HG03378 (cell line): Measurements from ENCODE around the gene LRRC8E.
"Not testable (repeated sequence)": the region's sequence is repeated elsewhere in the genome, so short reads cannot be mapped to it uniquely, and the experiment has no call there.

ENCODE experiments used
- ATAC-seq: cut with Tn5 transposase; IDR thresholded peaks from one replicate; pipeline ENCODE4 v1.9.1; 2021; ENCODE audit warnings: mild to moderate bottlenecking, moderate library complexity; ENCODE audit not compliant: unreplicated experiment

Gene LRRC8E

GRCh38 chr19:7883796-7884570 lies 4.3 kb upstream of the LRRC8E start:
- no peak for ATAC-seq

DNA sequence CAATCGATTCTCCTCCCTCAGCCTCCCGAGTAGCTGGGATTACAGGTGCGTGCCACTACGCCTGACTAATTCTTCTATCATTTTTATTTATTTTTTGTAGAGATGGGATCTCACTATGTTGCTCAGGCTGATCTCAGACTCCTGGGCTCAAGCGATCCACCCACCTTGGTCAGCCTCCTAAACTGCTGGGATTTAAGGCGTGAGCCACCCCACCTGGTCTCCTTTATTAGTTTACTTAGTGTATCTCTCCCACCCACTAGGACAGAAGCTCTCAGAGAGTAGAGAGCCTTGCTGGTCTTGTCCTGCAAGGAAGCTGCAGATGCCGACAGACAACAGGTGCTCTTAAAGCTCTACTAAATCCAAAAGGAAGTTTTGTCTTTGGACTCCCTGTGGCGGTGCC lies 2.5 kb upstream of the LRRC8E start:
- ATAC-seq, result no peak

DNA sequence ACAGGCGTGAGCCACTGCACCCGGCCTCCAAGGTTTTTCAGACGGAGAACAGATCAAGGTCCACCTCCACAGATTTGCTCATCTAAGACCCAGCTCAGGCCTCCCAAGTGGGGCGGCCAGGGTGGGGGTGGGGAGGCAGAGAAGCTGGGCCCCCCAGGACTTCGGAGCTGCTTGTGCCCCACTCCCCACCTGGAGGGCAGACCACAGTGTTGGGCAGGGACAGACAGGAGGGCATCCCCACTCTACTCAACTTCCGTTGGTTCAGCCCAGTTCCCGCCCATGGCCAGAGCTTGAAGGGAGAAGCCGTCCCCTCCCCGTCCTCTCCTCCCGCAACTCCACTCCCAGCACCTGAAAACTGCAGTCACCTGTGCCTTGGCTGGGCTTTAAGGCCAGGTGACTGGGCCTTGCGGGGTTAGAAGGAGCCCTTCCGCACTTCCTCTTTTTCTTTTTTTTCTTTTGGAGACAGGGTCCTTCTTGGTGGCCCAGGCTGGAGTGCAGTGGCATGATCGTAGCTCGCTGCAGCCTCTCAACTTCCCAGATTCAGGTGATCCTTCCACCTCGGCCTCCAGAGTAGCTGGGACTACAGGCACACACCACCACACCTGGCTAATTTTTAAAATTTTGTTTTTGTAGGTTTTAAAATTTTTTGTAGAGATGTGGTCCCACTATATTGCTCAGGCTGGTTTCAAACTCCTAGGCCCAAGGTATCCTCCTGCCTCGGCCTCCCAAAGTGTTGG lies 734 bp upstream of the LRRC8E start:
- no peak for ATAC-seq

GRCh38 chr19:7888826-7889217 lies 512 bp downstream of the LRRC8E start:
- ATAC-seq, result no peak

DNA sequence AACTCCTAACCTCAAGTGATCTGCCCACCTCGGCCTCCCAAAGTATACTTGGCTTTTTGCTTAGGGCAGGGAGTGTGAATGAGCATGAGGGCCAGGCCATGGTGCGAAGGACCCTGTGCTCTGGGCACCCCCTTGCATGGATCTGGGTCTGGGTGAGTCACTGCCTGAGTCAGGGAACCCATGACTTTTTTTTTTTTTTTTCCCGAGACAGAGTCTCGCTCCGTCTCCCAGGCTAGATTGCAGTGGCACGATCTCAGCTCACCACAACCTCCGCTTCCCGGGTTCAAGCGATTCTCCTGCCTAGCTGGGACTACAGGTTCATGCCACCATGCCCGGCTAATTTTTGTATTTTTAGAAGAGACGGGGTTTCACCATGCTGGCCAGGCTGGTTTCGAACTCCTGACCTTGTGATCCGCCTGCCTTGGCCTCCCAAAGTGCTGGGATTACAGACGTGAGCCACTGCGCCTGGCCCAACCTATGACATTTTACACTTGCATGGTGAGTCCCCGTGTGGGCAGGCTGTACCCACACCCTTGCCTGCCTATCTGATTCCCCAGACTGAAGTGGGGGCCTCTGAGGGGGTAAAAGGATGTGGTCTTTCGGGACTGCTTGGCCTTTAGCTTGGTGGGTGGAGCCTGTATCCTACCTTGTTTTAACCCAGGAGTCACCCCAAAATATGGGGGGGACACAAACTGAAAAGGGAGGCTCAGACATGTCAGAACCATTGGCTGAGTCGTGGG lies 5.2 kb downstream of the LRRC8E start:
- not testable (repeated sequence) for ATAC-seq

GRCh38 chr19:7894612-7895309 lies 6.5 kb downstream of the LRRC8E start:
- no peak for ATAC-seq

- no peak for ATAC-seq
Observed at GRCh38 chr19:7895565-7895964, 7.3 kb downstream of the LRRC8E start.

GRCh38 chr19:7897292-7897691 lies 9.0 kb downstream of the LRRC8E start:
- ATAC-seq, result no peak

DNA sequence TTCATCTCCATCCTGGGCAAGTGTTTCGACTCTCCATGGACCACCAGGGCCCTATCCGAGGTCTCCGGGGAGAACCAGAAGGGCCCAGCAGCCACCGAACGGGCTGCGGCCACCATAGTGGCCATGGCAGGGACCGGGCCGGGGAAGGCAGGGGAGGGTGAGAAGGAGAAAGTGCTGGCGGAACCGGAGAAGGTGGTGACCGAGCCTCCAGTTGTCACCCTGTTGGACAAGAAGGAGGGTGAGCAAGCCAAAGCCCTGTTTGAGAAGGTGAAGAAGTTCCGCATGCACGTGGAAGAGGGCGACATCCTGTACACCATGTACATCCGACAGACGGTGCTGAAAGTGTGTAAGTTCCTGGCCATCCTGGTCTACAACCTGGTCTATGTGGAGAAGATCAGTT lies 10.7 kb downstream of the LRRC8E start:
- no peak for ATAC-seq

DNA sequence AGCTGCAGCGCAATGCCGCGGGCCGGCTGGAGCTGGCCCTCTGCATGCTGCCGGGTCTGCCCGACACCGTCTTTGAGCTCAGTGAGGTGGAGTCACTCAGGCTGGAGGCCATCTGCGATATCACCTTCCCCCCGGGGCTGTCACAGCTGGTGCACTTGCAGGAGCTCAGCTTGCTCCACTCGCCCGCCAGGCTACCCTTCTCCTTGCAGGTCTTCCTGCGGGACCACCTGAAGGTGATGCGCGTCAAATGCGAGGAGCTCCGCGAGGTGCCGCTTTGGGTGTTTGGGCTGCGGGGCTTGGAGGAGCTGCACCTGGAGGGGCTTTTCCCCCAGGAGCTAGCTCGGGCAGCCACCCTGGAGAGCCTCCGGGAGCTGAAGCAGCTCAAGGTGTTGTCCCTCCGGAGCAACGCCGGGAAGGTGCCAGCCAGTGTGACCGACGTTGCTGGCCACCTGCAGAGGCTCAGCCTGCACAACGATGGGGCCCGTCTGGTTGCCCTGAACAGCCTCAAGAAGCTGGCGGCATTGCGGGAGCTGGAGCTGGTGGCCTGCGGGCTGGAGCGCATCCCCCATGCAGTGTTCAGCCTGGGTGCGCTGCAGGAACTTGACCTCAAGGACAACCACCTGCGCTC lies 11.6 kb downstream of the LRRC8E start:
- no peak for ATAC-seq

DNA sequence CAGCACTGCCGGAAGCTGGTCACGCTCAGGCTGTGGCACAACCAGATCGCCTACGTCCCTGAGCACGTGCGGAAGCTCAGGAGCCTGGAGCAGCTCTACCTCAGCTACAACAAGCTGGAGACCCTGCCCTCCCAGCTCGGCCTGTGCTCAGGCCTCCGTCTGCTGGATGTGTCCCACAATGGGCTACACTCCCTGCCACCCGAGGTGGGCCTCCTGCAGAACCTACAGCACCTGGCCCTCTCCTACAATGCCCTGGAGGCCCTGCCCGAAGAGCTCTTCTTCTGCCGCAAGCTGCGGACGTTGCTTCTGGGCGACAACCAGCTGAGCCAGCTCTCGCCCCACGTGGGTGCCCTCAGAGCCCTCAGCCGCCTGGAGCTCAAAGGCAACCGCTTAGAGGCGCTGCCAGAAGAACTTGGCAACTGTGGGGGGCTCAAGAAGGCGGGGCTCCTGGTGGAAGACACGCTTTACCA lies 12.1 kb downstream of the LRRC8E start:
- no peak for ATAC-seq

GRCh38 chr19:7900931-7901330 lies 12.6 kb downstream of the LRRC8E start:
- ATAC-seq, result no peak

GRCh38 chr19:7901337-7901736 lies 13.0 kb downstream of the LRRC8E start:
- no peak for ATAC-seq

- ATAC-seq, result no peak
Observed at GRCh38 chr19:7902796-7903243, 14.5 kb downstream of the LRRC8E start.

DNA sequence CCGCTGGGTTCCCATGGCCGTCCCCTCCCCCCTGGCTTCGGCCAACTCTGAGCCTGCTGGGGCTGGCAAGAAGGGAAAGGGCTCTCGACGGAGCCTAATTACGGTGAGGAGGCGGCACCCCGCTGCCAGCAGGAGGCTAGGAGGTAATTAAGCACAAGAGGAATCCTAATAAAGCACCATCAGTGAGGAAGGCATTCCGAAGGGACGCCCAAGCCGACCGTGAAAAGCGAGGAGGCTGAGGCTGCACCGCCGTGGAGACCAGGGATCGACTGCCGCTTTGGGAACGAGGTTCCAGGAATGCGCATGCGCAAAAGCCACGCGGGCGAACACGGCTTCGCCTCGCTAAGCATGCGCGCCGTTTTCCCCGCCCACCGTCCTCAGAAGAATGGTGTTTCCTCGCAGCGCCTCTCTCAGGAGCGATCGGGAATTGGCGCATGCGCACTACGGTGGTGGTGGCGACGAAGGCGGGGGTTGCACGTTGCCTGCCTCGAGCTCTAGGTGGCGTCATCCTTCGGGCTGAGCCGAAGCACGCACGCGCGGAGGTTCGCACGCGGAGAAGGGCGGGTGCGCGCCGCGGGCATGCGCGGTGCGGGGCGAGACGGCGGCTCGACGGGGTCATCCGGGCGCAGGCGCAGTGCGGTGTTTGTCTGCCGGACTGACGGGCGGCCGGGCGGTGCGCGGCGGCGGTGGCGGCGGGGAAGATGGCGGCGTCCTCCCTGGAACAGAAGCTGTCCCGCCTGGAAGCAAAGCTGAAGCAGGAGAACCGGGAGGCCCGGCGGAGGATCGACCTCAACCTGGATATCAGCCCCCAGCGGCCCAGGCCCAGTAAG lies 15.1 kb downstream of the LRRC8E start, which contains the start of gene MAP2K7:
TSS of gene MAP2K7 (plus strand) at position 634 of the 830 bp plus-strand sequence. CDS start at position 702, 68 bp downstream.
- peak; percentile 83 for ATAC-seq

GRCh38 chr19:7904074-7905020 lies 16.0 kb downstream of the LRRC8E start:
- peak; percentile 3 for ATAC-seq

DNA sequence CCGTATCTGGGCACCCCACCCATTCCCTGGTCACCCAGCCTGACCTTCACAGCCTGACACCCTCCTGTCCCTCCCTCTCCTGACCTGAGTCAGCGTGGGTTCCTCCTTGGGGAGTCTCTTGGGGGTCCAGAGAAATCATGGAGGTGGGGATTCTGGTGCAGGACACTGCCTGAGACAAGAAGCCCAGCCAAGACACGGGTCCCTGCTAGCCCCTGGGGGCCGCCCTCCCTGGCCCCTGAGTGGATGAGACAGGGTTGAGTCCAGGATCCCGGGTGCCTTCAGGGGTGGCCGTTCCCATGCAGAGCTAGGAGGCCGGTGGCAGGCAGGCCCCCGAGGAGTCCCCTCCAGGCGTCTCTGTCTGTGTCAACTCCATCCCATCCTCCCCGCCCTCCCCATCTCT lies 17.0 kb downstream of the LRRC8E start:
- no peak for ATAC-seq

GRCh38 chr19:7905859-7906258 lies 17.5 kb downstream of the LRRC8E start:
- ATAC-seq, result no peak
